ENCODE data around the gene SLC15A2. TPM values are rescaled to one million over a fixed set of nuclear protein-coding genes. Genes with fewer than 3 reads are reported as not detected.

SLC15A2 gene
- total RNA-seq, 1 experiment from 2014 or later: 33.3 TPM

- H3K27me3 ChIP-seq (replicated peaks; ENCODE audit: insufficient read depth, low read depth, low read length, poor library complexity): no peaks in the 10 kb centered on the region
- no peak overlapping the region for H3K27ac ChIP-seq (ENCODE audit: low read depth, low read length, poor library complexity, severe bottlenecking)
- intact Hi-C loops (cut with micrococcal nuclease; ENCODE audit: unreplicated experiment): no loop called here
- POLR2A ChIA-PET (ENCODE audit: low non-redundant PET): no interaction called here
- no peak overlapping the region for H3K4me3 ChIP-seq (ENCODE audit: low read depth, low read length, poor library complexity, severe bottlenecking)
- no peaks in the 10 kb centered on the region for H3K4me1 ChIP-seq (ENCODE audit: insufficient read depth, low read length, poor library complexity, severe bottlenecking)
- H3K9me3 ChIP-seq (ENCODE audit: low read depth, low read length, poor library complexity, severe bottlenecking): no peaks in the 10 kb centered on the region
- no peak for DNase-seq (ENCODE audit: low spot score)
- CTCF ChIA-PET: no interaction called here
- no peaks in the 10 kb centered on the region for H3K36me3 ChIP-seq (ENCODE audit: insufficient read depth, low read length, poor library complexity, severe bottlenecking)
- BruUV-seq (replicated peaks): no TSS peak
- TF ChIP-seq EZH2 (IDR thresholded peaks at IDR 0.05; ENCODE audit: borderline replicate concordance, low read depth, low read length, poor library complexity, severe bottlenecking) (no peak), CTCF (conservative IDR thresholded peaks at IDR 0.05; ENCODE audit: low read depth, low read length) (no peak)
Measured at GRCh38 chr3:121942116-121942786, 48.0 kb downstream of the SLC15A2 start.

- BruUV-seq (replicated peaks): no TSS peak
- Histone ChIP-seq H3K9me3 (ENCODE audit: low read depth, low read length, poor library complexity, severe bottlenecking) (no peaks in the 10 kb centered on the region), H3K36me3 (ENCODE audit: insufficient read depth, low read length, poor library complexity, severe bottlenecking) (no peaks in the 10 kb centered on the region), H3K4me3 (ENCODE audit: low read depth, low read length, poor library complexity, severe bottlenecking) (no peak overlapping the region), H3K4me1 (ENCODE audit: insufficient read depth, low read length, poor library complexity, severe bottlenecking) (no peaks in the 10 kb centered on the region), H3K27me3 (replicated peaks; ENCODE audit: insufficient read depth, low read depth, low read length, poor library complexity) (no peaks in the 10 kb centered on the region), H3K27ac (ENCODE audit: low read depth, low read length, poor library complexity, severe bottlenecking) (no peak overlapping the region)
- no peak for TF ChIP-seq EZH2 (IDR thresholded peaks at IDR 0.05; ENCODE audit: borderline replicate concordance, low read depth, low read length, poor library complexity, severe bottlenecking)
- TF ChIP-seq CTCF (conservative IDR thresholded peaks at IDR 0.05; ENCODE audit: low read depth, low read length): no peak
- ChIA-PET POLR2A (ENCODE audit: low non-redundant PET) (no interaction called here), CTCF (no interaction called here)
- intact Hi-C loops (cut with micrococcal nuclease; ENCODE audit: unreplicated experiment): no loop called here
- no peak for DNase-seq (ENCODE audit: low spot score)
Measured at GRCh38 chr3:121943431-121943830, 49.2 kb downstream of the SLC15A2 start.

- Histone ChIP-seq H3K4me3 (ENCODE audit: low read depth, low read length, poor library complexity, severe bottlenecking) (no peak overlapping the region), H3K27ac (ENCODE audit: low read depth, low read length, poor library complexity, severe bottlenecking) (no peak overlapping the region), H3K4me1 (ENCODE audit: insufficient read depth, low read length, poor library complexity, severe bottlenecking) (no peaks in the 10 kb centered on the region), H3K36me3 (ENCODE audit: insufficient read depth, low read length, poor library complexity, severe bottlenecking) (no peaks in the 10 kb centered on the region), H3K27me3 (replicated peaks; ENCODE audit: insufficient read depth, low read depth, low read length, poor library complexity) (no peaks in the 10 kb centered on the region), H3K9me3 (ENCODE audit: low read depth, low read length, poor library complexity, severe bottlenecking) (peaks cover 5% of the 10 kb centered on the region)
- no peak for TF ChIP-seq CTCF (conservative IDR thresholded peaks at IDR 0.05; ENCODE audit: low read depth, low read length)
- TF ChIP-seq EZH2 (IDR thresholded peaks at IDR 0.05; ENCODE audit: borderline replicate concordance, low read depth, low read length, poor library complexity, severe bottlenecking): no peak
- ChIA-PET POLR2A (ENCODE audit: low non-redundant PET) (no interaction called here), CTCF (no interaction called here)
- intact Hi-C loops (cut with micrococcal nuclease; ENCODE audit: unreplicated experiment): no loop called here
- no TSS peak for BruUV-seq (replicated peaks)
- no peak for DNase-seq (ENCODE audit: low spot score)
Measured at GRCh38 chr3:121948641-121949040, 54.4 kb downstream of the SLC15A2 start.

All from A673 (cell line).